ENCODE data around the gene ROBO1.

DNA sequence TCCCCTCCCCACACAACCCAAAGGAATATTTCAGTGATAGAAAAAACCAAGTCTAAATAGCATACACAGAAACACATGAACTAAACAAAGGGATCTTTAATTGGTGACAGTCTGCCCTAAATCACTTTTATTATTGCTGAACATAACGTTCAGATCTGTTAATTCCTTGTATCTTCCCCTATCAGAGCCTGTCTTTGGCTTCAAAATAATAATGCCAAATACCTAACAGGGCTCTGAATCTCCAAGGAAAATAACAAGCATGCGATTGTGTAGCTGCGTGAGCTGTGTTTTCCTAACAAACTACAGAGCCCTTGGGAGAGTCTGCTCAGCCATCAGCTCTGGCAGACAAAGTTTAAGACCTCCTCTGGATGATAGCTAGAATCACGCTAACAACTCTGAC is 1010.1 kb downstream of the ROBO1 start:
- TF ChIP-seq, protein P1, sequence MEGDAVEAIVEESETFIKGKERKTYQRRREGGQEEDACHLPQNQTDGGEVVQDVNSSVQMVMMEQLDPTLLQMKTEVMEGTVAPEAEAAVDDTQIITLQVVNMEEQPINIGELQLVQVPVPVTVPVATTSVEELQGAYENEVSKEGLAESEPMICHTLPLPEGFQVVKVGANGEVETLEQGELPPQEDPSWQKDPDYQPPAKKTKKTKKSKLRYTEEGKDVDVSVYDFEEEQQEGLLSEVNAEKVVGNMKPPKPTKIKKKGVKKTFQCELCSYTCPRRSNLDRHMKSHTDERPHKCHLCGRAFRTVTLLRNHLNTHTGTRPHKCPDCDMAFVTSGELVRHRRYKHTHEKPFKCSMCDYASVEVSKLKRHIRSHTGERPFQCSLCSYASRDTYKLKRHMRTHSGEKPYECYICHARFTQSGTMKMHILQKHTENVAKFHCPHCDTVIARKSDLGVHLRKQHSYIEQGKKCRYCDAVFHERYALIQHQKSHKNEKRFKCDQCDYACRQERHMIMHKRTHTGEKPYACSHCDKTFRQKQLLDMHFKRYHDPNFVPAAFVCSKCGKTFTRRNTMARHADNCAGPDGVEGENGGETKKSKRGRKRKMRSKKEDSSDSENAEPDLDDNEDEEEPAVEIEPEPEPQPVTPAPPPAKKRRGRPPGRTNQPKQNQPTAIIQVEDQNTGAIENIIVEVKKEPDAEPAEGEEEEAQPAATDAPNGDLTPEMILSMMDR (IDR thresholded peaks at IDR 0.05; ENCODE audit: low read depth, low read length, missing input control): no peak
- TF ChIP-seq JUND (IDR thresholded peaks at IDR 0.05) (no peak), TAF1 (conservative IDR thresholded peaks at IDR 0.05) (no peak), SP1 (IDR thresholded peaks at IDR 0.05) (no peak), YY1 (IDR thresholded peaks at IDR 0.05) (no peak), EGR1 (IDR thresholded peaks at IDR 0.05; ENCODE audit: low read depth in 2 of 2) (no peak), GABPA (IDR thresholded peaks at IDR 0.05 in 1 of 2, conservative IDR thresholded peaks at IDR 0.05 in 1 of 2) (no peak), FOXA2 (IDR thresholded peaks at IDR 0.05) (no peak), RAD21 (IDR thresholded peaks at IDR 0.05) (no peak), FOXA1 (IDR thresholded peaks at IDR 0.05) (no peak)
- TF ChIP-seq, protein P2, sequence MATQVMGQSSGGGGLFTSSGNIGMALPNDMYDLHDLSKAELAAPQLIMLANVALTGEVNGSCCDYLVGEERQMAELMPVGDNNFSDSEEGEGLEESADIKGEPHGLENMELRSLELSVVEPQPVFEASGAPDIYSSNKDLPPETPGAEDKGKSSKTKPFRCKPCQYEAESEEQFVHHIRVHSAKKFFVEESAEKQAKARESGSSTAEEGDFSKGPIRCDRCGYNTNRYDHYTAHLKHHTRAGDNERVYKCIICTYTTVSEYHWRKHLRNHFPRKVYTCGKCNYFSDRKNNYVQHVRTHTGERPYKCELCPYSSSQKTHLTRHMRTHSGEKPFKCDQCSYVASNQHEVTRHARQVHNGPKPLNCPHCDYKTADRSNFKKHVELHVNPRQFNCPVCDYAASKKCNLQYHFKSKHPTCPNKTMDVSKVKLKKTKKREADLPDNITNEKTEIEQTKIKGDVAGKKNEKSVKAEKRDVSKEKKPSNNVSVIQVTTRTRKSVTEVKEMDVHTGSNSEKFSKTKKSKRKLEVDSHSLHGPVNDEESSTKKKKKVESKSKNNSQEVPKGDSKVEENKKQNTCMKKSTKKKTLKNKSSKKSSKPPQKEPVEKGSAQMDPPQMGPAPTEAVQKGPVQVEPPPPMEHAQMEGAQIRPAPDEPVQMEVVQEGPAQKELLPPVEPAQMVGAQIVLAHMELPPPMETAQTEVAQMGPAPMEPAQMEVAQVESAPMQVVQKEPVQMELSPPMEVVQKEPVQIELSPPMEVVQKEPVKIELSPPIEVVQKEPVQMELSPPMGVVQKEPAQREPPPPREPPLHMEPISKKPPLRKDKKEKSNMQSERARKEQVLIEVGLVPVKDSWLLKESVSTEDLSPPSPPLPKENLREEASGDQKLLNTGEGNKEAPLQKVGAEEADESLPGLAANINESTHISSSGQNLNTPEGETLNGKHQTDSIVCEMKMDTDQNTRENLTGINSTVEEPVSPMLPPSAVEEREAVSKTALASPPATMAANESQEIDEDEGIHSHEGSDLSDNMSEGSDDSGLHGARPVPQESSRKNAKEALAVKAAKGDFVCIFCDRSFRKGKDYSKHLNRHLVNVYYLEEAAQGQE (IDR thresholded peaks at IDR 0.05): no peak
- TF ChIP-seq, protein P3, sequence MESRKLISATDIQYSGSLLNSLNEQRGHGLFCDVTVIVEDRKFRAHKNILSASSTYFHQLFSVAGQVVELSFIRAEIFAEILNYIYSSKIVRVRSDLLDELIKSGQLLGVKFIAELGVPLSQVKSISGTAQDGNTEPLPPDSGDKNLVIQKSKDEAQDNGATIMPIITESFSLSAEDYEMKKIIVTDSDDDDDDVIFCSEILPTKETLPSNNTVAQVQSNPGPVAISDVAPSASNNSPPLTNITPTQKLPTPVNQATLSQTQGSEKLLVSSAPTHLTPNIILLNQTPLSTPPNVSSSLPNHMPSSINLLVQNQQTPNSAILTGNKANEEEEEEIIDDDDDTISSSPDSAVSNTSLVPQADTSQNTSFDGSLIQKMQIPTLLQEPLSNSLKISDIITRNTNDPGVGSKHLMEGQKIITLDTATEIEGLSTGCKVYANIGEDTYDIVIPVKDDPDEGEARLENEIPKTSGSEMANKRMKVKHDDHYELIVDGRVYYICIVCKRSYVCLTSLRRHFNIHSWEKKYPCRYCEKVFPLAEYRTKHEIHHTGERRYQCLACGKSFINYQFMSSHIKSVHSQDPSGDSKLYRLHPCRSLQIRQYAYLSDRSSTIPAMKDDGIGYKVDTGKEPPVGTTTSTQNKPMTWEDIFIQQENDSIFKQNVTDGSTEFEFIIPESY (IDR thresholded peaks at IDR 0.05): no peak
- TF ChIP-seq, protein P4, sequence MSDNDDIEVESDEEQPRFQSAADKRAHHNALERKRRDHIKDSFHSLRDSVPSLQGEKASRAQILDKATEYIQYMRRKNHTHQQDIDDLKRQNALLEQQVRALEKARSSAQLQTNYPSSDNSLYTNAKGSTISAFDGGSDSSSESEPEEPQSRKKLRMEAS (IDR thresholded peaks at IDR 0.05): no peak
